Measurements from ENCODE around the gene NAAA.
"Not testable (repeated sequence)": the region's sequence is repeated elsewhere in the genome, so short reads cannot be mapped to it uniquely, and the experiment has no call there.

Gene NAAA

GRCh38 chr4:75963558-75963957 is 22.7 kb upstream of the NAAA start:
- H3K36me3 ChIP-seq (ENCODE audit: insufficient read depth, low read length) = peaks cover 86% of the 10 kb centered on the region
- H3K4me3 ChIP-seq (ENCODE audit: low read depth in 1 of 2, low read length in 2 of 2) = no peak overlapping the region
- no peak overlapping the region for H3K27ac ChIP-seq (ENCODE audit: low read length)
- TF ChIP-seq EZH2 (IDR thresholded peaks at IDR 0.05; ENCODE audit: borderline replicate concordance, low read depth, low read length, severe bottlenecking) = no peak
- TF ChIP-seq CTCF (IDR thresholded peaks at IDR 0.05; ENCODE audit: borderline replicate concordance, extremely low read depth, low read length, poor library complexity, severe bottlenecking) = no peak
- H2AFZ ChIP-seq (ENCODE audit: low read depth, low read length) = no peak overlapping the region
- no peak overlapping the region for H3K9ac ChIP-seq (ENCODE audit: low read depth, low read length)
- no peaks in the 10 kb centered on the region for H4K20me1 ChIP-seq (ENCODE audit: insufficient read depth, low read length)
- no peaks in the 10 kb centered on the region for H3K79me2 ChIP-seq (ENCODE audit: insufficient read depth, low read length)
- ATAC-seq (ENCODE audit: insufficient read depth, low read depth) (no peak), DNase-seq (no peak)
- no peaks in the 10 kb centered on the region for H3K27me3 ChIP-seq (ENCODE audit: insufficient read depth, low read length, poor library complexity)
- H3K4me1 ChIP-seq (ENCODE audit: insufficient read depth, low read length) = no peaks in the 10 kb centered on the region
- no peak overlapping the region for H3K4me2 ChIP-seq (ENCODE audit: insufficient read depth, low read length)
- peaks cover 8% of the 10 kb centered on the region for H3K9me3 ChIP-seq (ENCODE audit: insufficient read depth, low read length, severe bottlenecking)

- peaks cover 85% of the 10 kb centered on the region for H3K36me3 ChIP-seq (ENCODE audit: insufficient read depth, low read length)
- DNase-seq; H3K4me3 ChIP-seq (ENCODE audit: low read depth in 1 of 2, low read length in 2 of 2); H3K4me1 ChIP-seq (ENCODE audit: insufficient read depth, low read length); H3K4me2 ChIP-seq (ENCODE audit: insufficient read depth, low read length); H4K20me1 ChIP-seq (ENCODE audit: insufficient read depth, low read length); ATAC-seq (ENCODE audit: insufficient read depth, low read depth); H3K9me3 ChIP-seq (ENCODE audit: insufficient read depth, low read length, severe bottlenecking); H3K79me2 ChIP-seq (ENCODE audit: insufficient read depth, low read length); H3K27me3 ChIP-seq (ENCODE audit: insufficient read depth, low read length, poor library complexity); H2AFZ ChIP-seq (ENCODE audit: low read depth, low read length); H3K27ac ChIP-seq (ENCODE audit: low read length); H3K9ac ChIP-seq (ENCODE audit: low read depth, low read length): not testable (repeated sequence)
These were observed 21.3 kb upstream of the NAAA start for GRCh38 chr4:75962072-75962471.

DNA sequence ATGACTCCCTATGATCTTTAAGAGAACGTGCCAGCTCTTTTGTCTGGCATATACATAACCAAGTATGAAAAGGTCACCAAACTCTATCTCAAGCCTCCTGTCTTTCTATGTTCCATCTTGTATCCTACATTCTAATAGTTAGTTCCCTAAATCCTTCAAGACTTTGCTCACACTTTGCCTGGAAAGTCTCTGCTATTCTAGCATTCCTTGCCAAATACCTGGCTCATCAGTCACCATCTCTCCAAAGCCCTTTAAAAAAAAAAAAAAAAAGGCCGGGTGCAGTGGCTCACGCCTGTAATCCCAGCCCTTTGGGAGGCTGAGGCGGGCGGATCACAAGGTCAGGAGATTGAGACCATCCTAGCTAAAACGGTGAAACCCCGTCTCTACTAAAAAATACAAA is 17.7 kb upstream of the NAAA start:
- H4K20me1 ChIP-seq (ENCODE audit: insufficient read depth, low read length); H3K27ac ChIP-seq (ENCODE audit: low read length); H3K79me2 ChIP-seq (ENCODE audit: insufficient read depth, low read length); ATAC-seq (ENCODE audit: insufficient read depth, low read depth); H3K4me3 ChIP-seq (ENCODE audit: low read depth in 1 of 2, low read length in 2 of 2); H3K9ac ChIP-seq (ENCODE audit: low read depth, low read length); H3K9me3 ChIP-seq (ENCODE audit: insufficient read depth, low read length, severe bottlenecking); H2AFZ ChIP-seq (ENCODE audit: low read depth, low read length); H3K4me1 ChIP-seq (ENCODE audit: insufficient read depth, low read length); DNase-seq; H3K4me2 ChIP-seq (ENCODE audit: insufficient read depth, low read length); H3K27me3 ChIP-seq (ENCODE audit: insufficient read depth, low read length, poor library complexity): not testable (repeated sequence)
- H3K36me3 ChIP-seq (ENCODE audit: insufficient read depth, low read length) = peaks cover 83% of the 10 kb centered on the region

- not testable (repeated sequence) for H3K9ac ChIP-seq (ENCODE audit: low read depth, low read length); H4K20me1 ChIP-seq (ENCODE audit: insufficient read depth, low read length); H3K4me2 ChIP-seq (ENCODE audit: insufficient read depth, low read length); H3K27me3 ChIP-seq (ENCODE audit: insufficient read depth, low read length, poor library complexity); H3K9me3 ChIP-seq (ENCODE audit: insufficient read depth, low read length, severe bottlenecking); H3K4me1 ChIP-seq (ENCODE audit: insufficient read depth, low read length); H3K4me3 ChIP-seq (ENCODE audit: low read depth in 1 of 2, low read length in 2 of 2); DNase-seq; H3K79me2 ChIP-seq (ENCODE audit: insufficient read depth, low read length); ATAC-seq (ENCODE audit: insufficient read depth, low read depth); H2AFZ ChIP-seq (ENCODE audit: low read depth, low read length); H3K27ac ChIP-seq (ENCODE audit: low read length)
- H3K36me3 ChIP-seq (ENCODE audit: insufficient read depth, low read length) = peaks cover 89% of the 10 kb centered on the region
These were observed 14.0 kb upstream of the NAAA start for GRCh38 chr4:75954811-75955210.

- Histone ChIP-seq H3K79me2 (ENCODE audit: insufficient read depth, low read length) (no peaks in the 10 kb centered on the region), H3K4me1 (ENCODE audit: insufficient read depth, low read length) (no peaks in the 10 kb centered on the region), H3K27me3 (ENCODE audit: insufficient read depth, low read length, poor library complexity) (no peaks in the 10 kb centered on the region), H3K4me3 (ENCODE audit: low read depth in 1 of 2, low read length in 2 of 2) (no peak overlapping the region), H2AFZ (ENCODE audit: low read depth, low read length) (no peak overlapping the region), H4K20me1 (ENCODE audit: insufficient read depth, low read length) (no peaks in the 10 kb centered on the region), H3K9me3 (ENCODE audit: insufficient read depth, low read length, severe bottlenecking) (no peaks in the 10 kb centered on the region), H3K27ac (ENCODE audit: low read length) (no peak overlapping the region), H3K9ac (ENCODE audit: low read depth, low read length) (no peak overlapping the region), H3K36me3 (ENCODE audit: insufficient read depth, low read length) (peaks cover 91% of the 10 kb centered on the region), H3K4me2 (ENCODE audit: insufficient read depth, low read length) (no peak overlapping the region)
- DNase-seq (no peak), ATAC-seq (ENCODE audit: insufficient read depth, low read depth) (no peak)
- TF ChIP-seq CTCF (IDR thresholded peaks at IDR 0.05; ENCODE audit: borderline replicate concordance, extremely low read depth, low read length, poor library complexity, severe bottlenecking) = no peak
- no peak for TF ChIP-seq EZH2 (IDR thresholded peaks at IDR 0.05; ENCODE audit: borderline replicate concordance, low read depth, low read length, severe bottlenecking)
These were observed 12.7 kb upstream of the NAAA start for GRCh38 chr4:75953509-75953908.
